HepG2 (cell line): ENCODE measurements around the gene NUP93. TPM values are rescaled to one million over a fixed set of nuclear protein-coding genes. Genes with fewer than 3 reads are reported as not detected.
"Not testable (repeated sequence)": the region's sequence is repeated elsewhere in the genome, so short reads cannot be mapped to it uniquely, and the experiment has no call there.

Experiments used
- ATAC-seq: fragments of 200-7000 bp; cut with Tn5 transposase; 3 replicates; pipeline ENCODE4 v1.9.1; 2020; ENCODE audit warnings: mild to moderate bottlenecking, moderate library complexity
- BruUV-seq: library from RNA; stranded (reverse); fragments of 400-500 nt; replicated peaks from 2 replicates; lab custom pipeline; 2021; lab: Mats Ljungman, UMichigan
- CTCF ChIA-PET: fragments of 300-600 bp; formaldehyde crosslinking; extraction: SDS; loops from one replicate; lab custom pipeline; 2021; ENCODE audit warnings: low total read pairs, inconsistent platforms, low intra/inter-chr PET ratio; lab: Yijun Ruan, JAX
- POLR2A ChIA-PET: fragments of 350-600 bp; sonication (Branson Sonifier 250); formaldehyde crosslinking; loops from one replicate; lab custom pipeline; 2020; ENCODE audit warnings: antibody characterized with exemption, inconsistent platforms; lab: Yijun Ruan, JAX
- DNase-seq: peaks from one replicate; pipeline ENCODE4 v3.0.0-alpha.2; 2015; ENCODE audit warnings: low spot score
- FAIRE-seq: peaks from 3 replicates; lab custom pipeline; 2011; peaks lifted over from hg19 to GRCh38; lab: Jason Lieb, UNC
- H2AFZ ChIP-seq: one replicate; pipeline ENCODE4 v1.6.1; 2011; ENCODE audit warnings: low read length, inconsistent platforms
- H3K27ac ChIP-seq: fragments of 300-600 bp; 3 replicates; pipeline ENCODE4 v1.8.0; 2011; ENCODE audit warnings: mixed run types, mild to moderate bottlenecking, mixed read lengths, low read length, inconsistent platforms; ENCODE audit not compliant: insufficient read depth; ENCODE audit errors: extremely low read length
- H3K27me3 ChIP-seq, 2 experiments: fragments of 200-600 bp in 1 of 2; 2 replicates in 1 of 2; 3 replicates in 1 of 2; pipeline versions ENCODE4 v1.6.0 to v1.8.0; 2011; ENCODE audit warnings: low read length in 2 of 2, mild to moderate bottlenecking in 2 of 2, moderate library complexity in 2 of 2, inconsistent platforms in 1 of 2; ENCODE audit not compliant: insufficient read depth in 2 of 2, control insufficient read depth in 1 of 2
- H3K36me3 ChIP-seq, 2 experiments: fragments of 200-600 bp in 1 of 2; replicated peaks in 1 of 2; 2 replicates in 1 of 2; 3 replicates in 1 of 2; pipeline versions ENCODE4 v1.5.1 to v1.8.0; 2011; ENCODE audit warnings: low read length in 2 of 2, inconsistent platforms in 1 of 2; ENCODE audit not compliant: insufficient read depth in 2 of 2, control insufficient read depth in 1 of 2
- H3K4me1 ChIP-seq: 2 replicates; pipeline ENCODE4 v1.5.1; 2012; ENCODE audit warnings: low read length, inconsistent platforms; ENCODE audit not compliant: insufficient read depth
- H3K4me2 ChIP-seq: 2 replicates; pipeline ENCODE4 v1.6.0; 2011; ENCODE audit warnings: low read depth, low read length, inconsistent platforms
- H3K4me3 ChIP-seq, 3 experiments: fragments of 200-600 bp in 1 of 3; sonication (generic), shearing (Covaris generic) in 1 of 3; replicated peaks in 1 of 3; 2 replicates each; pipeline ENCODE4 v1.5.1; 2011 to 2016; ENCODE audit warnings: low read length in 3 of 3, inconsistent platforms in 2 of 3, low read depth in 2 of 3, mild to moderate bottlenecking in 2 of 3, control low read depth in 1 of 3, mixed read lengths in 1 of 3; ENCODE audit not compliant: insufficient read depth in 1 of 3
- H3K79me2 ChIP-seq: one replicate; pipeline ENCODE4 v1.6.1; 2011; ENCODE audit warnings: low read length, inconsistent platforms; ENCODE audit not compliant: insufficient read depth
- H3K9ac ChIP-seq: 2 replicates; pipeline ENCODE4 v1.6.0; 2011; ENCODE audit warnings: mild to moderate bottlenecking, low read depth, low read length, inconsistent platforms; ENCODE audit not compliant: insufficient read depth
- H3K9me3 ChIP-seq: 2 replicates; pipeline ENCODE4 v1.5.1; 2012; ENCODE audit warnings: mild to moderate bottlenecking, low read length
- H4K20me1 ChIP-seq: 2 replicates; pipeline ENCODE4 v1.6.0; 2011; ENCODE audit warnings: inconsistent platforms, mild to moderate bottlenecking, low read length, moderate library complexity; ENCODE audit not compliant: insufficient read depth
- WGBS: methylation state at CpG from one replicate; pipeline ENCODE4 v1.1.6; 2017; ENCODE audit warnings: low lambda C conversion rate; 5-methylcytosine and 5-hydroxymethylcytosine counted together
- in situ Hi-C: cut with HindIII; loops from 2 replicates; pipeline ENCODE4 v1.10.0; 2017; ENCODE audit warnings: low pct_unique_long_range_greater_than_20kb; ENCODE audit not compliant: extremely low pct_ligation_motif_present
- intact Hi-C: fragments of 100-400 bp; cut with micrococcal nuclease; formaldehyde crosslinking; loops from one replicate; pipeline ENCODE4 v1.10.0; 2022; ENCODE audit not compliant: unreplicated experiment
- polyA plus RNA-seq, 8 experiments: library from polyadenylated mRNA; depleted of rRNA in 3 of 8; stranded (reverse) in 7 of 8; unstranded in 1 of 8; fragments of >200 nt; fragmentation: Illumina TruSeq in 4 of 8; extraction: Trizol in 4 of 8; gene quantifications; 2 replicates each; pipeline versions ENCODE4 v1.2.1 to v1.2.3, GENCODE V29; 2011 to 2016; ENCODE audit warnings: low read depth in 4 of 8, missing spikeins in 1 of 8, mixed read lengths in 1 of 8; ENCODE audit not compliant: insufficient read depth in 1 of 8
- total RNA-seq, 5 experiments: library from RNA; depleted of rRNA; stranded (reverse); fragments of >200 nt; fragmentation: Illumina TruSeq; extraction: Trizol; gene quantifications; 2 replicates each; pipeline ENCODE4 v1.2.3, GENCODE V29; 2016; ENCODE audit warnings: low read depth in 1 of 5
- TF ChIP-seq, protein P1 (sequence below): fragments of 450-650 bp; IDR thresholded peaks from 2 replicates; pipeline ENCODE4 v1.6.1; 2017; ENCODE audit warnings: mild to moderate bottlenecking
- TF ChIP-seq, protein P2 (sequence below): IDR thresholded peaks from 2 replicates; pipeline ENCODE4 v1.6.1; 2016; ENCODE audit warnings: control low read depth

NUP93 gene
- total and polyA plus RNA-seq, 2 of the 13 experiments (the other 11 are each of a cell fraction or from before 2014, with no cell fraction given): 58.5 to 140 TPM

- Histone ChIP-seq H3K4me1 (peaks cover 29% of the 10 kb centered on the region), H3K79me2 (peaks cover 52% of the 10 kb centered on the region), H3K9ac (no peak overlapping the region), H3K27me3 (no peaks in the 10 kb centered on the region), H3K36me3 (peaks cover 0 to 5% of the 10 kb centered on the region in 2 experiments; a peak in 3 of 5 replicates), H4K20me1 (peaks cover 3% of the 10 kb centered on the region; the same call in 1 of the 2 replicates), H3K4me2 (no peak overlapping the region), H3K27ac (no peak overlapping the region), H2AFZ (no peak overlapping the region), H3K4me3 (no peak overlapping the region), H3K9me3 (no peaks in the 10 kb centered on the region)
- ChIA-PET POLR2A (no interaction called here), CTCF (no interaction called here)
- WGBS: 92% methylated on average over 1 of the region's 1 CpG
- no peak for FAIRE-seq
- intact Hi-C loops: no loop called here
- in situ Hi-C loops: no loop called here
- BruUV-seq: no TSS peak
- TF ChIP-seq, protein P1, sequence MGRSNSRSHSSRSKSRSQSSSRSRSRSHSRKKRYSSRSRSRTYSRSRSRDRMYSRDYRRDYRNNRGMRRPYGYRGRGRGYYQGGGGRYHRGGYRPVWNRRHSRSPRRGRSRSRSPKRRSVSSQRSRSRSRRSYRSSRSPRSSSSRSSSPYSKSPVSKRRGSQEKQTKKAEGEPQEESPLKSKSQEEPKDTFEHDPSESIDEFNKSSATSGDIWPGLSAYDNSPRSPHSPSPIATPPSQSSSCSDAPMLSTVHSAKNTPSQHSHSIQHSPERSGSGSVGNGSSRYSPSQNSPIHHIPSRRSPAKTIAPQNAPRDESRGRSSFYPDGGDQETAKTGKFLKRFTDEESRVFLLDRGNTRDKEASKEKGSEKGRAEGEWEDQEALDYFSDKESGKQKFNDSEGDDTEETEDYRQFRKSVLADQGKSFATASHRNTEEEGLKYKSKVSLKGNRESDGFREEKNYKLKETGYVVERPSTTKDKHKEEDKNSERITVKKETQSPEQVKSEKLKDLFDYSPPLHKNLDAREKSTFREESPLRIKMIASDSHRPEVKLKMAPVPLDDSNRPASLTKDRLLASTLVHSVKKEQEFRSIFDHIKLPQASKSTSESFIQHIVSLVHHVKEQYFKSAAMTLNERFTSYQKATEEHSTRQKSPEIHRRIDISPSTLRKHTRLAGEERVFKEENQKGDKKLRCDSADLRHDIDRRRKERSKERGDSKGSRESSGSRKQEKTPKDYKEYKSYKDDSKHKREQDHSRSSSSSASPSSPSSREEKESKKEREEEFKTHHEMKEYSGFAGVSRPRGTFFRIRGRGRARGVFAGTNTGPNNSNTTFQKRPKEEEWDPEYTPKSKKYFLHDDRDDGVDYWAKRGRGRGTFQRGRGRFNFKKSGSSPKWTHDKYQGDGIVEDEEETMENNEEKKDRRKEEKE: no peak
- TF ChIP-seq, protein P2, sequence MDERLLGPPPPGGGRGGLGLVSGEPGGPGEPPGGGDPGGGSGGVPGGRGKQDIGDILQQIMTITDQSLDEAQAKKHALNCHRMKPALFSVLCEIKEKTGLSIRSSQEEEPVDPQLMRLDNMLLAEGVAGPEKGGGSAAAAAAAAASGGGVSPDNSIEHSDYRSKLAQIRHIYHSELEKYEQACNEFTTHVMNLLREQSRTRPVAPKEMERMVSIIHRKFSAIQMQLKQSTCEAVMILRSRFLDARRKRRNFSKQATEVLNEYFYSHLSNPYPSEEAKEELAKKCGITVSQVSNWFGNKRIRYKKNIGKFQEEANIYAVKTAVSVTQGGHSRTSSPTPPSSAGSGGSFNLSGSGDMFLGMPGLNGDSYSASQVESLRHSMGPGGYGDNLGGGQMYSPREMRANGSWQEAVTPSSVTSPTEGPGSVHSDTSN (CRISPR knock-in tag): no peak
- DNase-seq: no peak
- no peak for ATAC-seq
Measured at GRCh38 chr16:56738221-56738620, 8.3 kb downstream of the NUP93 start.

- H3K9ac ChIP-seq, FAIRE-seq, H3K36me3 ChIP-seq, H3K4me2 ChIP-seq, H3K27me3 ChIP-seq, H3K27ac ChIP-seq, ATAC-seq, H3K9me3 ChIP-seq, in situ Hi-C loops, H4K20me1 ChIP-seq, H2AFZ ChIP-seq, H3K4me3 ChIP-seq, BruUV-seq, CTCF ChIA-PET, POLR2A ChIA-PET, DNase-seq, intact Hi-C loops: not testable (repeated sequence)
- Histone ChIP-seq H3K4me1 (peaks cover 25% of the 10 kb centered on the region), H3K79me2 (peaks cover 48% of the 10 kb centered on the region)
- WGBS: no CpG with 5 or more reads among the region's 38 CpGs
Measured at GRCh38 chr16:56739378-56739777, 9.4 kb downstream of the NUP93 start.
